Body of pancreas (tissue), 4 donors: Measurements from ENCODE around the gene ADGRD1. TPM values are rescaled to one million over a fixed set of nuclear protein-coding genes. Genes with fewer than 3 reads are reported as not detected.

Experiments
- ATAC-seq: fragments of 150-250 bp; one replicate; pipeline ENCODE4 v1.9.1; 2016
- DNase-seq, 4 donors: peaks; one replicate each; pipeline ENCODE4 v3.0.0-alpha.2; 2019
- H3K27ac ChIP-seq, 4 donors: fragments of 200-600 bp; sonication (generic); 1 replicate in 3 of 4; 2 replicates in 1 of 4; pipeline versions ENCODE4 v1.5.1 to v1.6.1; 2016 to 2019; ENCODE audit warnings: mild to moderate bottlenecking in 1 of 4, mixed read lengths in 1 of 4, moderate library complexity in 1 of 4
- H3K27me3 ChIP-seq, 2 donors: fragments of 200-600 bp; sonication (generic); one replicate each; pipeline ENCODE4 v1.6.0; 2016; ENCODE audit warnings: mild to moderate bottlenecking in 1 of 2
- H3K36me3 ChIP-seq, 2 donors: fragments of 200-600 bp; sonication (generic); replicated peaks in 1 of 2; 2 replicates each; pipeline ENCODE4 v1.5.1; 2016; ENCODE audit warnings: low read depth in 2 of 2; ENCODE audit not compliant: insufficient read depth in 1 of 2
- H3K4me1 ChIP-seq: fragments of 200-600 bp; sonication (generic); one replicate; pipeline ENCODE4 v1.6.0; 2016
- H3K4me3 ChIP-seq, 2 donors: fragments of 200-600 bp; sonication (generic); 1 replicate in 1 of 2; 2 replicates in 1 of 2; pipeline ENCODE4 v1.5.1; 2016 to 2019
- H3K9me3 ChIP-seq, 3 donors: fragments of 200-600 bp; sonication (generic); 1 replicate in 2 of 3; 2 replicates in 1 of 3; pipeline ENCODE4 v1.5.1; 2016
- POLR2A ChIP-seq, 3 donors: fragments of 450-650 bp; IDR thresholded peaks; one replicate each; pipeline ENCODE4 v1.6.1; 2016; ENCODE audit warnings: antibody characterized with exemption in 3 of 3, mild to moderate bottlenecking in 2 of 3
- WGBS, 2 donors: methylation state at CpG; one replicate each; pipeline ENCODE4 v1.1.5; 2017; 5-methylcytosine and 5-hydroxymethylcytosine counted together
- intact Hi-C: fragments of 100-400 bp; cut with DNase I; formaldehyde crosslinking; loops from one replicate; pipeline ENCODE4 v1.15.1; 2023
- total RNA-seq, 2 donors: library from RNA; depleted of rRNA; stranded (reverse); fragments of >200 nt; gene quantifications; one replicate each; pipeline ENCODE4 v1.1.0, GENCODE V29; 2016
- TF ChIP-seq, protein P1 (sequence below), 7 experiments: fragments of 450-650 bp in 4 of 7; fragments of 200-600 bp in 3 of 7; sonication (generic) in 3 of 7; IDR thresholded peaks; one replicate each; pipeline ENCODE4 v1.5.1; 2016 to 2019; ENCODE audit warnings: antibody characterized with exemption in 7 of 7

Gene ADGRD1
- total RNA-seq, 2 donors from 2014 or later, result 4.4 to 4.9 TPM

DNA sequence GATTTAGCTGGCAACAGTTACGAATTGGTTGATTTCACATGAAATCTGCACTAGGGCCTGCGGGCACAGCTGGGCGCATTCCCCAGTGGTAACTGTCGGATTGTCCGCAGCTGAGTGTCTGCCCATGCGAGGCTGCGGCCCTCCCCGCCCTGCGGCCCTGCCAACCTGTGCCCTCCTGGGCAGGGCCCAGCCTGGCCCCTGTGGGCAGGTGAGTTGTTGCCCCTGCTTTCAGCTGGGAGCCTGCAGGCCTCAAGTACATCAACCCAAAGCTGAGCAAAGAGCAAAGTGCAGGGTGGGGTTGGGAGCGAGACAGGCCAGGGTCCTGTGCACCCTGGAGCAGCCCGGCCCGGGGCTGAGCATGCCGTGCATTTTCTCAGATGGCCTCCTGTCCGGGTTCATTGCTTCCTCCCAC lies 89.1 kb downstream of the ADGRD1 start:
- no peak overlapping the region for H3K27ac ChIP-seq
- H3K36me3 ChIP-seq, result no peaks in the 10 kb centered on the region
- DNase-seq (no peak), ATAC-seq (no peak)
- intact Hi-C loops, result no loop called here
- 87 to 93% methylated on average over 3 to 14 of the region's 14 CpGs for WGBS, 2 donors
- no peaks in the 10 kb centered on the region for H3K9me3 ChIP-seq
- no peaks in the 10 kb centered on the region for H3K27me3 ChIP-seq
- H3K4me1 ChIP-seq, result no peaks in the 10 kb centered on the region
- H3K4me3 ChIP-seq, result no peak overlapping the region
- TF ChIP-seq POLR2A (IDR thresholded peaks at IDR 0.05), result no peak
- TF ChIP-seq, protein P1, sequence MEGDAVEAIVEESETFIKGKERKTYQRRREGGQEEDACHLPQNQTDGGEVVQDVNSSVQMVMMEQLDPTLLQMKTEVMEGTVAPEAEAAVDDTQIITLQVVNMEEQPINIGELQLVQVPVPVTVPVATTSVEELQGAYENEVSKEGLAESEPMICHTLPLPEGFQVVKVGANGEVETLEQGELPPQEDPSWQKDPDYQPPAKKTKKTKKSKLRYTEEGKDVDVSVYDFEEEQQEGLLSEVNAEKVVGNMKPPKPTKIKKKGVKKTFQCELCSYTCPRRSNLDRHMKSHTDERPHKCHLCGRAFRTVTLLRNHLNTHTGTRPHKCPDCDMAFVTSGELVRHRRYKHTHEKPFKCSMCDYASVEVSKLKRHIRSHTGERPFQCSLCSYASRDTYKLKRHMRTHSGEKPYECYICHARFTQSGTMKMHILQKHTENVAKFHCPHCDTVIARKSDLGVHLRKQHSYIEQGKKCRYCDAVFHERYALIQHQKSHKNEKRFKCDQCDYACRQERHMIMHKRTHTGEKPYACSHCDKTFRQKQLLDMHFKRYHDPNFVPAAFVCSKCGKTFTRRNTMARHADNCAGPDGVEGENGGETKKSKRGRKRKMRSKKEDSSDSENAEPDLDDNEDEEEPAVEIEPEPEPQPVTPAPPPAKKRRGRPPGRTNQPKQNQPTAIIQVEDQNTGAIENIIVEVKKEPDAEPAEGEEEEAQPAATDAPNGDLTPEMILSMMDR (IDR thresholded peaks at IDR 0.05), result no peak

DNA sequence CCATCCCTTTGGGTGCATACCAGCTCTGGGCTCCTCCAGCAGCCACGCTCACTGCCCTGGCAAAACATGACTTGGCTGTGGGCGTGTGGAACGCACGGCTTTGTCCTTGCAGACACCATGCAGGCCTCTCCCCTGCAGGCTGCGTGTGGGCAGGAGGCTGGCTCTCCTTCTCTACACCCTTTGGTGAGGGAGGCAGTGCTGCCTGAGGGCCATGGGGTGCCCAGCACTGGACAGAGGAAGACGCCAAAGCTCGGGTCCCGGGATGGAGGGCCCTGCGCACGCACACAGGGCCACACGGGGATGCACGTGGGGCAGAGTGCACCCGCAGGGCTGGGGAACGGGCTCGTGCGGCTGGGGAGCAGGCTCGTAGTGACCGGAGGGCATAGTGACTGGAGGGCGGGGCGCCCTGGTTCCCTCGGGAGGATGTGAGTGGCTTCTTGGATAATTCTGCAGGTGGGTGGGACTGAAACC lies 89.7 kb downstream of the ADGRD1 start:
- DNase-seq (no peak), ATAC-seq (no peak)
- 88 to 97% methylated on average over 17 to 21 of the region's 21 CpGs for WGBS, 2 donors
- H3K27ac ChIP-seq, result no peak overlapping the region
- intact Hi-C loops, result no loop called here
- no peaks in the 10 kb centered on the region for H3K4me1 ChIP-seq
- no peaks in the 10 kb centered on the region for H3K27me3 ChIP-seq
- H3K4me3 ChIP-seq, result no peak overlapping the region
- H3K36me3 ChIP-seq, result no peaks in the 10 kb centered on the region
- TF ChIP-seq POLR2A (IDR thresholded peaks at IDR 0.05), result no peak
- TF ChIP-seq, protein P1 (IDR thresholded peaks at IDR 0.05), result no peak
- no peaks in the 10 kb centered on the region for H3K9me3 ChIP-seq

DNA sequence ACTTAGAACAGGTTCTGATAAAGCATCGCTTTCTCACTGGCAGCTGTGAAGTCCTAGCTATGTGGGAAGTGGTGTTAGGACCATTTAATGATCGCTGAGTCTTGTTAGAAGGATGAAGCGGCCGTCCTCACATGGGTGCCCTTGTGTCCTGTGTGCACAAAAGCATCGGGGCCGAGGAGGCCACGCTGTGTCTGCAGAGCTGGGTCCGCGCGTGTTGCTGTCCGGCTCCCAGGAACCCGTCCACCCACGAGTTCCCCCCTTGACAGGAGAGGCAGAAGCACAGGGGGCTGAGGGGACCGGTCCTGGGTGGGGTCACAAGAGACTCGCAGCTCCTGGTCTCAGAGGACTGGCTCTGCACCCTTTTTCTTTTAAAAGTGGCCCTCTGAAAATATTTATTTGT lies 90.4 kb downstream of the ADGRD1 start:
- Histone ChIP-seq H3K4me3 (no peak overlapping the region), H3K27ac (no peak overlapping the region), H3K4me1 (no peaks in the 10 kb centered on the region), H3K36me3 (no peaks in the 10 kb centered on the region), H3K27me3 (no peaks in the 10 kb centered on the region), H3K9me3 (no peaks in the 10 kb centered on the region)
- DNase-seq (no peak), ATAC-seq (no peak)
- no peak for TF ChIP-seq POLR2A (IDR thresholded peaks at IDR 0.05)
- TF ChIP-seq, protein P1 (IDR thresholded peaks at IDR 0.05), result no peak
- intact Hi-C loops, result no loop called here
- 78 to 82% methylated on average over 15 of the region's 15 CpGs for WGBS, 2 donors

DNA sequence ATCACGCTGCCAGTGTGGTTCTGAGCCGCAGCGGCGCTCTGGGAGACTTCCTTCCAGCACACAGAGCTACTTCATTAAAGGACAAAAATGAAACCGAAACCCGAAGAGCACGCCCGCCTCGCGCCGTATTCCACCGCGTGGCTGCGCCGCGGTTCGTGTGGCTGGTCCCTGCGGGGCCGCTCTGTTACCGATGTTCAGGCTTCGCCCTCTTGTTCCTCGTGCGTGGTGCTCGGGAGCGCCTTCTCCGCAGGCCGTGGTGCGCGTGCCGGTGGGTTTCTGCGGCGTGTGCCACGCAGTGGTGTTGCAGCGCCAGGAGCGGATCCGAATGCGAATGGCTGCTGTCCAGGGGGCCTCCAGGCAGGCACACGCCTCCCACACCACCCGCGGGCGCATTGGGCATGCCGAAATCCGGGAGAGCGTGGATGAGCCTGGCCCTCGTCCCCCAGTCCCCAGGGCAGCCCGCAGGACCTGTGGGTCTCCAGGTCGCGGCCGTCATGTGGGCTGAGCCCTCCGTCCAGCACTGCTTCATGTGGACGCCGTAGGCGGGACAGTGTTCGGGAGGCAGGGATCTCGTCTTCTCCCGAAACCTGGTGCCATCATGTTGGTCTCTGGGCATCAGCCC lies 91.2 kb downstream of the ADGRD1 start:
- intact Hi-C loops, result no loop called here
- no peak for DNase-seq

More for the DNA sequence above, 91.2 kb downstream of the ADGRD1 start:
- Histone ChIP-seq H3K4me3 (no peak overlapping the region), H3K9me3 (no peaks in the 10 kb centered on the region), H3K4me1 (no peaks in the 10 kb centered on the region), H3K36me3 (no peaks in the 10 kb centered on the region), H3K27me3 (no peaks in the 10 kb centered on the region), H3K27ac (no peak overlapping the region)
- TF ChIP-seq POLR2A (IDR thresholded peaks at IDR 0.05), result no peak
- TF ChIP-seq, protein P1 (IDR thresholded peaks at IDR 0.05), result no peak
- ATAC-seq, result no peak
- WGBS, 2 donors, result 93 to 96% methylated on average over 23 to 56 of the region's 56 CpGs
